Breast epithelium (tissue), 3 donors: ENCODE data around the gene TLNRD1.

ENCODE experiments used
- CTCF ChIP-seq, 3 donors: fragments of 450-650 bp; IDR thresholded peaks; one replicate each; pipeline ENCODE4 v1.5.1; 2016 to 2017; ENCODE audit warnings: antibody characterized with exemption in 3 of 3, mild to moderate bottlenecking in 3 of 3, moderate library complexity in 3 of 3
- POLR2A ChIP-seq: fragments of 450-650 bp; IDR thresholded peaks from one replicate; pipeline ENCODE4 v1.6.1; 2016; ENCODE audit warnings: antibody characterized with exemption, mild to moderate bottlenecking, moderate library complexity
- POLR2AphosphoS5 ChIP-seq, 3 donors: sonication (generic); formaldehyde crosslinking; IDR thresholded peaks; one replicate each; pipeline ENCODE4 v1.6.1; 2017; ENCODE audit warnings: antibody characterized with exemption in 3 of 3

- no peak for TF ChIP-seq POLR2A
- TF ChIP-seq CTCF (IDR thresholded peaks at IDR 0.05), result no peak
- TF ChIP-seq POLR2AphosphoS5 (IDR thresholded peaks at IDR 0.05), result no peak
Observed at GRCh38 chr15:80982839-80983238, 17.9 kb upstream of the TLNRD1 start.
